Keratinocyte (primary cell): Measurements from ENCODE around the gene GBGT1. TPM values are rescaled to one million over a fixed set of nuclear protein-coding genes. Genes with fewer than 3 reads are reported as not detected.

Source experiments
- DNase-seq: peaks from one replicate; pipeline ENCODE4 v3.0.0-alpha.2; 2011; ENCODE audit warnings: low read depth, missing footprints, low spot score
- FAIRE-seq: peaks from 2 replicates; lab custom pipeline; 2011; peaks lifted over from hg19 to GRCh38; lab: Jason Lieb, UNC
- H2AFZ ChIP-seq: 2 replicates; pipeline ENCODE4 v1.6.0; 2012; ENCODE audit warnings: low read length, control low read depth, inconsistent platforms; ENCODE audit not compliant: control insufficient read depth
- H3K27ac ChIP-seq: 2 replicates; pipeline ENCODE4 v1.5.1; 2011; ENCODE audit warnings: low read length; ENCODE audit not compliant: control insufficient read depth, insufficient read depth
- H3K27me3 ChIP-seq: 3 replicates; pipeline ENCODE4 v1.6.0; 2011; ENCODE audit warnings: low read length; ENCODE audit not compliant: control insufficient read depth, insufficient read depth; ENCODE audit errors: extremely low read depth
- H3K36me3 ChIP-seq, 2 experiments: 2 replicates in 1 of 2; 3 replicates in 1 of 2; pipeline ENCODE4 v1.5.1; 2011; ENCODE audit warnings: low read length in 2 of 2, mild to moderate bottlenecking in 1 of 2; ENCODE audit not compliant: control insufficient read depth in 2 of 2, insufficient read depth in 2 of 2; ENCODE audit errors: extremely low read depth in 1 of 2
- H3K4me1 ChIP-seq: 3 replicates; pipeline ENCODE4 v1.5.1; 2011; ENCODE audit warnings: low read length; ENCODE audit not compliant: control insufficient read depth, insufficient read depth; ENCODE audit errors: extremely low read depth
- H3K4me2 ChIP-seq: 3 replicates; pipeline ENCODE4 v1.6.0; 2011; ENCODE audit warnings: low read depth, low read length; ENCODE audit not compliant: control insufficient read depth, insufficient read depth; ENCODE audit errors: extremely low read depth
- H3K4me3 ChIP-seq, 3 experiments: fragments of 200-600 bp in 1 of 3; sonication (generic) in 1 of 3; 2 replicates in 2 of 3; 3 replicates in 1 of 3; pipeline ENCODE4 v1.5.1; 2011 to 2016; ENCODE audit warnings: low read length in 3 of 3, mild to moderate bottlenecking in 3 of 3, control low read depth in 2 of 3, inconsistent platforms in 1 of 3, low read depth in 1 of 3, mixed read lengths in 1 of 3, mixed run types in 1 of 3, moderate library complexity in 1 of 3; ENCODE audit not compliant: control insufficient read depth in 2 of 3, insufficient read depth in 2 of 3; ENCODE audit errors: extremely low read depth in 1 of 3
- H3K79me2 ChIP-seq: 2 replicates; pipeline ENCODE4 v1.6.0; 2012; ENCODE audit warnings: low read length; ENCODE audit not compliant: control insufficient read depth, insufficient read depth
- H3K9ac ChIP-seq: 3 replicates; pipeline ENCODE4 v1.6.0; 2011; ENCODE audit warnings: low read length; ENCODE audit not compliant: control insufficient read depth, insufficient read depth; ENCODE audit errors: extremely low read depth
- H3K9me1 ChIP-seq: 3 replicates; pipeline ENCODE4 v1.6.0; 2011; ENCODE audit warnings: low read length; ENCODE audit not compliant: control insufficient read depth, insufficient read depth; ENCODE audit errors: extremely low read depth
- H3K9me3 ChIP-seq: 2 replicates; pipeline ENCODE4 v1.5.1; 2012; ENCODE audit warnings: low read depth, low read length; ENCODE audit not compliant: control insufficient read depth
- H4K20me1 ChIP-seq: 3 replicates; pipeline ENCODE4 v1.6.0; 2011; ENCODE audit warnings: low read length; ENCODE audit not compliant: control insufficient read depth, insufficient read depth; ENCODE audit errors: extremely low read depth
- EZH2 ChIP-seq: IDR thresholded peaks from one replicate; pipeline ENCODE4 v1.6.1; 2012; ENCODE audit warnings: inconsistent platforms, mild to moderate bottlenecking, low read length, moderate library complexity
- dilution Hi-C: fragments of 300-500 bp; cut with MboI; formaldehyde crosslinking; loops from one replicate; pipeline ENCODE4 v1.7.0; 2020; ENCODE audit warnings: low sequenced_read_pairs; ENCODE audit not compliant: extremely low pct_ligation_motif_present
- polyA plus RNA-seq, 5 experiments: library from polyadenylated mRNA; depleted of rRNA in 3 of 5; stranded (reverse) in 3 of 5; stranded (forward) in 1 of 5; unstranded in 1 of 5; fragments of >200 nt; gene quantifications; 1 replicate in 1 of 5; 2 replicates in 3 of 5; 3 replicates in 1 of 5; pipeline versions ENCODE4 v1.2.1 to v1.2.3, GENCODE V29; 2011 to 2012; ENCODE audit warnings: missing spikeins in 2 of 5, low read depth in 1 of 5, low replicate concordance in 1 of 5
- TF ChIP-seq, protein P1 (sequence below), 3 experiments: IDR thresholded peaks in 1 of 3; conservative IDR thresholded peaks in 1 of 3; optimal IDR thresholded peaks in 1 of 3; 2 replicates in 2 of 3; 3 replicates in 1 of 3; pipeline versions ENCODE3 to v1.5.1; 2011; ENCODE audit warnings: low read length in 3 of 3, mild to moderate bottlenecking in 3 of 3, moderate library complexity in 2 of 3, control low read depth in 1 of 3, inconsistent platforms in 1 of 3; ENCODE audit not compliant: insufficient read depth in 2 of 3; ENCODE audit errors: extremely low read depth in 1 of 3

Gene GBGT1
- polyA plus RNA-seq, 1 donor (not counting 4 experiments of a cell fraction or from before 2014, with no cell fraction given) = 0.54 TPM

- Histone ChIP-seq H3K79me2 (peaks cover 17% of the 10 kb centered on the region), H3K36me3 (peaks cover 0 to 5% of the 10 kb centered on the region in 2 experiments), H3K9ac (peak overlapping the region; percentile 78), H4K20me1 (peaks cover 54% of the 10 kb centered on the region), H3K4me2 (peak overlapping the region; percentile 79), H2AFZ (no peak overlapping the region), H3K9me1 (peaks cover 3% of the 10 kb centered on the region), H3K9me3 (no peaks in the 10 kb centered on the region), H3K4me3 (peak overlapping the region in 1 of 3 experiments; percentile 44), H3K27me3 (peaks cover 3% of the 10 kb centered on the region), H3K4me1 (peaks cover 33% of the 10 kb centered on the region), H3K27ac (peak overlapping the region; percentile 85)
- DNase-seq (peak; percentile 93), FAIRE-seq (peak; percentile 73)
- TF ChIP-seq EZH2 = no peak
- TF ChIP-seq, protein P1, sequence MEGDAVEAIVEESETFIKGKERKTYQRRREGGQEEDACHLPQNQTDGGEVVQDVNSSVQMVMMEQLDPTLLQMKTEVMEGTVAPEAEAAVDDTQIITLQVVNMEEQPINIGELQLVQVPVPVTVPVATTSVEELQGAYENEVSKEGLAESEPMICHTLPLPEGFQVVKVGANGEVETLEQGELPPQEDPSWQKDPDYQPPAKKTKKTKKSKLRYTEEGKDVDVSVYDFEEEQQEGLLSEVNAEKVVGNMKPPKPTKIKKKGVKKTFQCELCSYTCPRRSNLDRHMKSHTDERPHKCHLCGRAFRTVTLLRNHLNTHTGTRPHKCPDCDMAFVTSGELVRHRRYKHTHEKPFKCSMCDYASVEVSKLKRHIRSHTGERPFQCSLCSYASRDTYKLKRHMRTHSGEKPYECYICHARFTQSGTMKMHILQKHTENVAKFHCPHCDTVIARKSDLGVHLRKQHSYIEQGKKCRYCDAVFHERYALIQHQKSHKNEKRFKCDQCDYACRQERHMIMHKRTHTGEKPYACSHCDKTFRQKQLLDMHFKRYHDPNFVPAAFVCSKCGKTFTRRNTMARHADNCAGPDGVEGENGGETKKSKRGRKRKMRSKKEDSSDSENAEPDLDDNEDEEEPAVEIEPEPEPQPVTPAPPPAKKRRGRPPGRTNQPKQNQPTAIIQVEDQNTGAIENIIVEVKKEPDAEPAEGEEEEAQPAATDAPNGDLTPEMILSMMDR (optimal IDR thresholded peaks at IDR 0.05 in 1 of 3, IDR thresholded peaks at IDR 0.05 in 1 of 3, conservative IDR thresholded peaks at IDR 0.05 in 1 of 3; ENCODE audit: extremely low read depth in 1 of 3, insufficient read depth in 2 of 3, low read length in 3 of 3) = no peak
- dilution Hi-C loops = no loop called here
These were observed 28.5 kb downstream of the GBGT1 start for GRCh38 chr9:133135146-133135745.

GRCh38 chr9:133134388-133135145 lies 29.1 kb downstream of the GBGT1 start:
- TF ChIP-seq EZH2 = no peak
- TF ChIP-seq, protein P1 (optimal IDR thresholded peaks at IDR 0.05 in 1 of 3, IDR thresholded peaks at IDR 0.05 in 1 of 3, conservative IDR thresholded peaks at IDR 0.05 in 1 of 3; ENCODE audit: extremely low read depth in 1 of 3, insufficient read depth in 2 of 3, low read length in 3 of 3) = no peak
- Histone ChIP-seq H3K9ac (peak overlapping the region; percentile 78), H3K27me3 (peaks cover 3% of the 10 kb centered on the region), H3K4me2 (peak overlapping the region; percentile 79), H2AFZ (no peak overlapping the region), H3K4me1 (peaks cover 33% of the 10 kb centered on the region), H3K4me3 (peak overlapping the region in 1 of 3 experiments; percentile 46), H3K36me3 (peaks cover 0 to 5% of the 10 kb centered on the region in 2 experiments), H4K20me1 (peaks cover 53% of the 10 kb centered on the region), H3K9me1 (peaks cover 3% of the 10 kb centered on the region), H3K9me3 (no peaks in the 10 kb centered on the region), H3K79me2 (peaks cover 16% of the 10 kb centered on the region), H3K27ac (peak overlapping the region; percentile 85)
- FAIRE-seq (no peak), DNase-seq (no peak)
- dilution Hi-C loops = no loop called here
